WTC11 (cell line): ENCODE data around the gene TMTC2. TPM values are rescaled to one million over a fixed set of nuclear protein-coding genes. Genes with fewer than 3 reads are reported as not detected.

Source experiments
- CREB1 ChIP-seq: sonication (generic); formaldehyde crosslinking; IDR thresholded peaks from 2 replicates; pipeline ENCODE4 v1.8.0; 2023; ENCODE audit warnings: mild to moderate bottlenecking, missing genetic modification reagents
- FOXP1 ChIP-seq: sonication (generic); formaldehyde crosslinking; IDR thresholded peaks from 2 replicates; pipeline ENCODE4 v1.8.0; 2022; ENCODE audit warnings: missing genetic modification reagents, mild to moderate bottlenecking, moderate library complexity, borderline replicate concordance
- GRHL2 ChIP-seq: fragments of 250-450 bp; sonication (Bioruptor Pico); IDR thresholded peaks from 2 replicates; pipeline ENCODE4 v1.8.0; 2022; ENCODE audit warnings: mild to moderate bottlenecking, moderate library complexity; ENCODE audit not compliant: insufficient replicate concordance, severe bottlenecking
- NFE2L1 ChIP-seq: sonication (generic); formaldehyde crosslinking; IDR thresholded peaks from 2 replicates; pipeline ENCODE4 v1.8.1; 2023; ENCODE audit warnings: missing genetic modification reagents
- NR2C2 ChIP-seq: sonication (generic); formaldehyde crosslinking; IDR thresholded peaks from 2 replicates; pipeline ENCODE4 v1.8.0; 2022; ENCODE audit warnings: mild to moderate bottlenecking, missing genetic modification reagents
- ZBTB21 ChIP-seq: sonication (generic); formaldehyde crosslinking; IDR thresholded peaks from 2 replicates; pipeline ENCODE4 v1.8.1; 2023; ENCODE audit warnings: mild to moderate bottlenecking, missing genetic modification reagents, borderline replicate concordance
- total RNA-seq: library from RNA; stranded (reverse); gene quantifications from 3 replicates; pipeline ENCODE4 v1.2.3, GENCODE V29; 2021
- TF ChIP-seq, protein P1 (sequence below): sonication (generic); formaldehyde crosslinking; IDR thresholded peaks from 2 replicates; pipeline ENCODE4 v1.8.0; 2022; ENCODE audit warnings: mild to moderate bottlenecking, missing genetic modification reagents
- TF ChIP-seq, protein P2 (sequence below): fragments of 250-450 bp; sonication (Bioruptor Pico); IDR thresholded peaks from 2 replicates; pipeline ENCODE4 v1.8.0; 2021; ENCODE audit warnings: mild to moderate bottlenecking
- TF ChIP-seq, protein P3 (sequence below): sonication (generic); formaldehyde crosslinking; IDR thresholded peaks from 2 replicates; pipeline ENCODE4 v1.8.1; 2022; ENCODE audit warnings: missing genetic modification reagents, borderline replicate concordance
- TF ChIP-seq, protein P4 (sequence below): sonication (generic); formaldehyde crosslinking; IDR thresholded peaks from 2 replicates; pipeline ENCODE4 v1.8.1; 2023; ENCODE audit warnings: mild to moderate bottlenecking, moderate library complexity, missing genetic modification reagents
- TF ChIP-seq, protein P5 (sequence below): fragments of 250-450 bp; sonication (Bioruptor Pico); conservative IDR thresholded peaks from 2 replicates; pipeline ENCODE4 v1.9.0; 2021; ENCODE audit warnings: mild to moderate bottlenecking
- TF ChIP-seq, protein P6 (sequence below): sonication (generic); formaldehyde crosslinking; IDR thresholded peaks from 2 replicates; pipeline ENCODE4 v1.8.1; 2022; ENCODE audit warnings: mild to moderate bottlenecking, moderate library complexity, missing genetic modification reagents
- TF ChIP-seq, protein P7 (sequence below): fragments of 200-600 bp; IDR thresholded peaks from 2 replicates; pipeline ENCODE4 v1.8.0; 2022; ENCODE audit warnings: antibody characterized with exemption
- TF ChIP-seq, protein P8 (sequence below): sonication (generic); formaldehyde crosslinking; IDR thresholded peaks from 2 replicates; pipeline ENCODE4 v1.8.1; 2022; ENCODE audit warnings: low read depth, missing genetic modification reagents, borderline replicate concordance

TMTC2 gene
- total RNA-seq, 1 experiment from 2014 or later: 6.4 TPM

DNA sequence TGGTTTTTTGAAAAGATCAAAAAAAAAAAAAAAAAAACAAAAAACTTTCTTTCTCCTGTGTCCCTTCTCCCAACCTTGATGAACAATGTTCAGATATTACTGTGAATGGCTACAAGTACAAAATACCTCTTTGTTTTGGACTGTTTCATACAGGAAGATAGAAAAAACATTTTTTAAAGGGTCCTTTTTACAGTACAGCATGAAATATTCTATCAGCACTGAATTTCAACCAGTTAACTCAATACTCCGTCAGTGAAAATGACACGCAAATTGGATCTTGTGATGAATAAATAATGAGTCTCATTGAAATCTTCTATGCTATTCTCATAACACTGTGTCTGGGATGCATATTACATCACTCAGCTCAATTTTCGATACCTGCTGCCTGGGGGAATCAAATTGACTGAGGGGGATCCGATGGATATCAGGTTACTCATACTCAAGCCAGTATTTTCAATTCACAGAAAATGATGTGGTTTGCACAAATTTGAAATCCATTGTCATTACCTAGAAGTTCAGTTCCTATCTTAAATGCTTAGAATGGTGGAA, 179.6 kb downstream of the TMTC2 start (continued):
- TF ChIP-seq, protein P1, sequence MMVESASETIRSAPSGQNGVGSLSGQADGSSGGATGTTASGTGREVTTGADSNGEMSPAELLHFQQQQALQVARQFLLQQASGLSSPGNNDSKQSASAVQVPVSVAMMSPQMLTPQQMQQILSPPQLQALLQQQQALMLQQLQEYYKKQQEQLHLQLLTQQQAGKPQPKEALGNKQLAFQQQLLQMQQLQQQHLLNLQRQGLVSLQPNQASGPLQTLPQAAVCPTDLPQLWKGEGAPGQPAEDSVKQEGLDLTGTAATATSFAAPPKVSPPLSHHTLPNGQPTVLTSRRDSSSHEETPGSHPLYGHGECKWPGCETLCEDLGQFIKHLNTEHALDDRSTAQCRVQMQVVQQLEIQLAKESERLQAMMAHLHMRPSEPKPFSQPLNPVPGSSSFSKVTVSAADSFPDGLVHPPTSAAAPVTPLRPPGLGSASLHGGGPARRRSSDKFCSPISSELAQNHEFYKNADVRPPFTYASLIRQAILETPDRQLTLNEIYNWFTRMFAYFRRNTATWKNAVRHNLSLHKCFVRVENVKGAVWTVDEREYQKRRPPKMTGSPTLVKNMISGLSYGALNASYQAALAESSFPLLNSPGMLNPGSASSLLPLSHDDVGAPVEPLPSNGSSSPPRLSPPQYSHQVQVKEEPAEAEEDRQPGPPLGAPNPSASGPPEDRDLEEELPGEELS (CRISPR knock-in tag): no peak
- TF ChIP-seq GRHL2 (CRISPR knock-in tag) (no peak), CREB1 (CRISPR knock-in tag) (no peak), NFE2L1 (CRISPR knock-in tag) (no peak), NR2C2 (no peak), ZBTB21 (no peak), FOXP1 (CRISPR knock-in tag) (no peak)
- TF ChIP-seq, protein P2, sequence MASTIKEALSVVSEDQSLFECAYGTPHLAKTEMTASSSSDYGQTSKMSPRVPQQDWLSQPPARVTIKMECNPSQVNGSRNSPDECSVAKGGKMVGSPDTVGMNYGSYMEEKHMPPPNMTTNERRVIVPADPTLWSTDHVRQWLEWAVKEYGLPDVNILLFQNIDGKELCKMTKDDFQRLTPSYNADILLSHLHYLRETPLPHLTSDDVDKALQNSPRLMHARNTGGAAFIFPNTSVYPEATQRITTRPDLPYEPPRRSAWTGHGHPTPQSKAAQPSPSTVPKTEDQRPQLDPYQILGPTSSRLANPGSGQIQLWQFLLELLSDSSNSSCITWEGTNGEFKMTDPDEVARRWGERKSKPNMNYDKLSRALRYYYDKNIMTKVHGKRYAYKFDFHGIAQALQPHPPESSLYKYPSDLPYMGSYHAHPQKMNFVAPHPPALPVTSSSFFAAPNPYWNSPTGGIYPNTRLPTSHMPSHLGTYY (CRISPR knock-in tag): no peak
- TF ChIP-seq, protein P3, sequence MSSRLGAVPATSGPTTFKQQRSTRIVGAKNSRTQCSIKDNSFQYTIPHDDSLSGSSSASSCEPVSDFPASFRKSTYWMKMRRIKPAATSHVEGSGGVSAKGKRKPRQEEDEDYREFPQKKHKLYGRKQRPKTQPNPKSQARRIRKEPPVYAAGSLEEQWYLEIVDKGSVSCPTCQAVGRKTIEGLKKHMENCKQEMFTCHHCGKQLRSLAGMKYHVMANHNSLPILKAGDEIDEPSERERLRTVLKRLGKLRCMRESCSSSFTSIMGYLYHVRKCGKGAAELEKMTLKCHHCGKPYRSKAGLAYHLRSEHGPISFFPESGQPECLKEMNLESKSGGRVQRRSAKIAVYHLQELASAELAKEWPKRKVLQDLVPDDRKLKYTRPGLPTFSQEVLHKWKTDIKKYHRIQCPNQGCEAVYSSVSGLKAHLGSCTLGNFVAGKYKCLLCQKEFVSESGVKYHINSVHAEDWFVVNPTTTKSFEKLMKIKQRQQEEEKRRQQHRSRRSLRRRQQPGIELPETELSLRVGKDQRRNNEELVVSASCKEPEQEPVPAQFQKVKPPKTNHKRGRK (CRISPR knock-in tag): no peak
- TF ChIP-seq, protein P4, sequence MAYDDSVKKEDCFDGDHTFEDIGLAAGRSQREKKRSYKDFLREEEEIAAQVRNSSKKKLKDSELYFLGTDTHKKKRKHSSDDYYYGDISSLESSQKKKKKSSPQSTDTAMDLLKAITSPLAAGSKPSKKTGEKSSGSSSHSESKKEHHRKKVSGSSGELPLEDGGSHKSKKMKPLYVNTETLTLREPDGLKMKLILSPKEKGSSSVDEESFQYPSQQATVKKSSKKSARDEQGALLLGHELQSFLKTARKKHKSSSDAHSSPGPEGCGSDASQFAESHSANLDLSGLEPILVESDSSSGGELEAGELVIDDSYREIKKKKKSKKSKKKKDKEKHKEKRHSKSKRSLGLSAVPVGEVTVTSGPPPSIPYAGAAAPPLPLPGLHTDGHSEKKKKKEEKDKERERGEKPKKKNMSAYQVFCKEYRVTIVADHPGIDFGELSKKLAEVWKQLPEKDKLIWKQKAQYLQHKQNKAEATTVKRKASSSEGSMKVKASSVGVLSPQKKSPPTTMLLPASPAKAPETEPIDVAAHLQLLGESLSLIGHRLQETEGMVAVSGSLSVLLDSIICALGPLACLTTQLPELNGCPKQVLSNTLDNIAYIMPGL (CRISPR knock-in tag): no peak
- TF ChIP-seq, protein P5, sequence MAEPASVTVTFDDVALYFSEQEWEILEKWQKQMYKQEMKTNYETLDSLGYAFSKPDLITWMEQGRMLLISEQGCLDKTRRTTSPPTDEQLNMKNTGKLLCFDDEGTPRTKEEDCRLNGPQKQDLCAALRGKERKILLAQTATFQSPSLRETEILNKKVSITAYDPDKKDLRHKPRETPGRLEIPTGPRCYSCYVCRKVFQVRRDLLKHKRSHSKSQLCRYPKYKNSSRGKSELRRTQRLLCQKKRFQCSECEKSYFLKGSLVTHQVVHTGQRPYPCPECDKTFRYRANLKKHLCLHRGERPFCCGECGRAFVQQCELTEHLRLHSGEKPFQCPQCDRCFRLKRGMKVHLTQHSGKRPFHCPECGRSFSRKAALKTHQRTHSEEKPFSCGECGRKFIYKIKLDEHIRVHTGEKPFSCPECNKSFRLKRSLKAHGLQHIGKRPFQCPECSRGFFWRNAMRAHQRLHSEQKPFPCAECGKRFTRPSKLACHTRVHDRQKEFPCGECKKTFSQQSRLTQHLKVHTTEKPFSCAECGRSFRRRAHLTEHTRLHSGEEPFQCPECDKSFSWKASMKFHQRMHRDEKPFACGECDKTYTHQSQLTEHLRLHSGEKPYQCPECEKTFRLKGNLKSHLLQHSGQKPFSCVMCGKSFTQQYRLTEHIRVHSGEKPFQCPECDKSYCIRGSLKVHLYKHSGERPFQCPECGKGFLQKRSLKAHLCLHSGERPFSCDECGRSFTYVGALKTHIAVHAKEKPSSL (CRISPR knock-in tag): no peak
- TF ChIP-seq, protein P6, sequence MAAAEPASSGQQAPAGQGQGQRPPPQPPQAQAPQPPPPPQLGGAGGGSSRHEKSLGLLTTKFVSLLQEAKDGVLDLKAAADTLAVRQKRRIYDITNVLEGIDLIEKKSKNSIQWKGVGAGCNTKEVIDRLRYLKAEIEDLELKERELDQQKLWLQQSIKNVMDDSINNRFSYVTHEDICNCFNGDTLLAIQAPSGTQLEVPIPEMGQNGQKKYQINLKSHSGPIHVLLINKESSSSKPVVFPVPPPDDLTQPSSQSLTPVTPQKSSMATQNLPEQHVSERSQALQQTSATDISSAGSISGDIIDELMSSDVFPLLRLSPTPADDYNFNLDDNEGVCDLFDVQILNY (CRISPR knock-in tag): no peak
- TF ChIP-seq, protein P7, sequence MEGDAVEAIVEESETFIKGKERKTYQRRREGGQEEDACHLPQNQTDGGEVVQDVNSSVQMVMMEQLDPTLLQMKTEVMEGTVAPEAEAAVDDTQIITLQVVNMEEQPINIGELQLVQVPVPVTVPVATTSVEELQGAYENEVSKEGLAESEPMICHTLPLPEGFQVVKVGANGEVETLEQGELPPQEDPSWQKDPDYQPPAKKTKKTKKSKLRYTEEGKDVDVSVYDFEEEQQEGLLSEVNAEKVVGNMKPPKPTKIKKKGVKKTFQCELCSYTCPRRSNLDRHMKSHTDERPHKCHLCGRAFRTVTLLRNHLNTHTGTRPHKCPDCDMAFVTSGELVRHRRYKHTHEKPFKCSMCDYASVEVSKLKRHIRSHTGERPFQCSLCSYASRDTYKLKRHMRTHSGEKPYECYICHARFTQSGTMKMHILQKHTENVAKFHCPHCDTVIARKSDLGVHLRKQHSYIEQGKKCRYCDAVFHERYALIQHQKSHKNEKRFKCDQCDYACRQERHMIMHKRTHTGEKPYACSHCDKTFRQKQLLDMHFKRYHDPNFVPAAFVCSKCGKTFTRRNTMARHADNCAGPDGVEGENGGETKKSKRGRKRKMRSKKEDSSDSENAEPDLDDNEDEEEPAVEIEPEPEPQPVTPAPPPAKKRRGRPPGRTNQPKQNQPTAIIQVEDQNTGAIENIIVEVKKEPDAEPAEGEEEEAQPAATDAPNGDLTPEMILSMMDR: no peak
- TF ChIP-seq, protein P8, sequence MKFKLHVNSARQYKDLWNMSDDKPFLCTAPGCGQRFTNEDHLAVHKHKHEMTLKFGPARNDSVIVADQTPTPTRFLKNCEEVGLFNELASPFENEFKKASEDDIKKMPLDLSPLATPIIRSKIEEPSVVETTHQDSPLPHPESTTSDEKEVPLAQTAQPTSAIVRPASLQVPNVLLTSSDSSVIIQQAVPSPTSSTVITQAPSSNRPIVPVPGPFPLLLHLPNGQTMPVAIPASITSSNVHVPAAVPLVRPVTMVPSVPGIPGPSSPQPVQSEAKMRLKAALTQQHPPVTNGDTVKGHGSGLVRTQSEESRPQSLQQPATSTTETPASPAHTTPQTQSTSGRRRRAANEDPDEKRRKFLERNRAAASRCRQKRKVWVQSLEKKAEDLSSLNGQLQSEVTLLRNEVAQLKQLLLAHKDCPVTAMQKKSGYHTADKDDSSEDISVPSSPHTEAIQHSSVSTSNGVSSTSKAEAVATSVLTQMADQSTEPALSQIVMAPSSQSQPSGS (CRISPR knock-in tag): no peak
